Kidney epithelial cell (primary cell): ENCODE results near the gene APMAP. TPM values are rescaled to one million over a fixed set of nuclear protein-coding genes. Genes with fewer than 3 reads are reported as not detected.

ENCODE experiments used
- DNase-seq: peaks from one replicate; pipeline ENCODE4 v3.0.0-alpha.2; 2010; ENCODE audit warnings: low read depth
- H3K27me3 ChIP-seq: 2 replicates; pipeline ENCODE4 v1.6.0; 2011; ENCODE audit warnings: low read length; ENCODE audit not compliant: control insufficient read depth, insufficient read depth
- H3K36me3 ChIP-seq: 2 replicates; pipeline ENCODE4 v1.5.1; 2011; ENCODE audit warnings: low read length; ENCODE audit not compliant: control insufficient read depth, insufficient read depth
- H3K4me3 ChIP-seq: 2 replicates; pipeline ENCODE4 v1.5.1; 2011; ENCODE audit warnings: low read depth, mild to moderate bottlenecking, control low read depth, low read length
- total RNA-seq: library from RNA; depleted of rRNA; stranded (reverse); fragments of >200 nt; gene quantifications from 2 replicates; pipeline ENCODE4 v1.2.3, GENCODE V29; 2015
- TF ChIP-seq, protein P1 (sequence below): IDR thresholded peaks from 2 replicates; pipeline ENCODE4 v1.5.1; 2011; ENCODE audit warnings: mild to moderate bottlenecking, moderate library complexity, low read length, control low read depth, inconsistent platforms; ENCODE audit not compliant: insufficient read depth, poor library complexity, severe bottlenecking

The APMAP gene
- total RNA-seq, 1 donor from 2014 or later, result 98.8 TPM

DNA sequence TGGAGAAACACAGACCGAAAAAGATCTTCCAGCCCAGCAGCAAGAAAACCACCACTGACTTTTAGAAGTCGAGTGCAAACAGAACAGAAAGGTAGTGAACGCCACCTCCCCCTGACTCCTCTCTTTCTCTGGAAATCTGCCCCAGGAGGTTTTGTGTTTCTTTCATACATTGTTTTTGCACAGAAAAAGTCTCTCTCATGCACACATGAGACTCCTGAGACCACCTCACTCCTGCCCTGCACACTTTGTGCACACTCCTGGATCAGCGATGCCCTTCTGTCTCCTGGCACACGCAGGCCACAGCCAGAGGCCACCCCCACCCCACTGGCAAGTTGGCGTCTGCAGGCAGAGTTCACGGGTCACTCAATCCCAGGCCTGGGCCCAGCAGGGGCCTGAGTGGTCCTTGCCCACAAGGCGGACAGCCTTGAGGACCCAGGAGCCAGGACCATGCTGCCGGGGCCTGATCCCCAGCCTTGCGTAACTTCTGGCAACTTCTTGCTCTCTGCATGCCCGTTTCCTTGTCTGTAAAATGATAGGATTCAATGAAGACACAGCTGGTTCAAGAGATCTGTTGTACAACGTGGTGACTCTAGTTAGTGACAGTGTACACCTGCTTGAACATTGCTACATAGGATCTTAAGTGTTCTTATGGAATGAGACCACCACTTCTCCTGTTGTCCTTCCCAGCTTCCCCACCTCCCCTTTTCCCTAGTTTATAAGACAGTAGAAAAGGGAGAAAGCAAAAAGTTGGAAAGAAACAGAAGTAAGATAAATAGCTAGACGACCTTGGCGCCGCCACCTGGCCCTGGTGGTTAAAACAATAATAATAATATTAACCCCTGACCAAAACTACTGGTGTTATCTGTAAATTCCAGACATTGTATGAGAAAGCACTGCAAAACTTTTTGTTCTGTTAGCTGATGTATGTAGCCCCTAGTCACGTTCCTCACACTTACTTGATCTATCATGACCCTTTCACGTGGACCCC is 73.7 kb downstream of the APMAP start:
- Histone ChIP-seq H3K27me3 (no peaks in the 10 kb centered on the region), H3K36me3 (no peaks in the 10 kb centered on the region), H3K4me3 (no peak overlapping the region)
- no peak for DNase-seq
- TF ChIP-seq, protein P1, sequence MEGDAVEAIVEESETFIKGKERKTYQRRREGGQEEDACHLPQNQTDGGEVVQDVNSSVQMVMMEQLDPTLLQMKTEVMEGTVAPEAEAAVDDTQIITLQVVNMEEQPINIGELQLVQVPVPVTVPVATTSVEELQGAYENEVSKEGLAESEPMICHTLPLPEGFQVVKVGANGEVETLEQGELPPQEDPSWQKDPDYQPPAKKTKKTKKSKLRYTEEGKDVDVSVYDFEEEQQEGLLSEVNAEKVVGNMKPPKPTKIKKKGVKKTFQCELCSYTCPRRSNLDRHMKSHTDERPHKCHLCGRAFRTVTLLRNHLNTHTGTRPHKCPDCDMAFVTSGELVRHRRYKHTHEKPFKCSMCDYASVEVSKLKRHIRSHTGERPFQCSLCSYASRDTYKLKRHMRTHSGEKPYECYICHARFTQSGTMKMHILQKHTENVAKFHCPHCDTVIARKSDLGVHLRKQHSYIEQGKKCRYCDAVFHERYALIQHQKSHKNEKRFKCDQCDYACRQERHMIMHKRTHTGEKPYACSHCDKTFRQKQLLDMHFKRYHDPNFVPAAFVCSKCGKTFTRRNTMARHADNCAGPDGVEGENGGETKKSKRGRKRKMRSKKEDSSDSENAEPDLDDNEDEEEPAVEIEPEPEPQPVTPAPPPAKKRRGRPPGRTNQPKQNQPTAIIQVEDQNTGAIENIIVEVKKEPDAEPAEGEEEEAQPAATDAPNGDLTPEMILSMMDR, result no peak

DNA sequence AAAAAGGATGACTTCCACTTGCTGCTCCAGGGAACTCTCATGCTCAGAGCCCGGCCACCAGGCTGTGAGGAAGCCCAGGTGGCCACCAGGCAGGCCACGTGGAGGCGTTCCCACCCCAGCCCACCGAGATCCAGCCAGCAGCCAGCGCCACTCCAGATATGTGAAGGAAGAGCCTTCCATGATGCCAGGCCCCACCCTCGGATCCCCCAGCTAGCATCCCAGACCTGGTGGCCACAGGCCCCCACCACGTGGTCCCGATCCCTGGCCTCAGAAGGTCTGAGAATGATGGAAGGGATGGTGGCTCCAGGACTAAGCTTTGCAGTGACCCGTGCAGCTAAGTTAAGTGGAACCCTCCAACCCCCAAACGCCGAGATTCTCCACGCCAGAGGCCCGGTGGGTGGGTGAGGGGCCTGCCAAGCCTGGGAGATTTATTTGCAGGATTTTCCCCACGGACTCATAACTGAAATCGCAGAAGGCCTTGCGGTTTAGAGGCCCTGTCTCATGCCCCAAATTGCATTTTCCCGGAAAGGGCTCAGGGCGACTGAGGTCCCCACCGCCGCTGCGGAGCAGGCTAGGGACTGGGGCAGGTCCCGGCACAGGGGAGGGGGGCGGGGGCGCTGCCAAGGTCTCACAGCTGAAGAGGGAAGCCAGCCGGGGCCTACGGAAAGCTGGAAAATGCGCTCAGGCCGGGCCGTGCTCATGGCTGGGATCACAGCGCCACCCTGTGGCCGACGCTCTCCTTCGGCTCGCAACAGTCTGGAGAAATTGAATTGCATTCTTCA is 74.6 kb downstream of the APMAP start:
- H3K4me3 ChIP-seq, result no peak overlapping the region
- TF ChIP-seq, protein P1, result peak; percentile 86
- peak; percentile 5 for DNase-seq
- H3K36me3 ChIP-seq, result no peaks in the 10 kb centered on the region
- H3K27me3 ChIP-seq, result no peaks in the 10 kb centered on the region

DNA sequence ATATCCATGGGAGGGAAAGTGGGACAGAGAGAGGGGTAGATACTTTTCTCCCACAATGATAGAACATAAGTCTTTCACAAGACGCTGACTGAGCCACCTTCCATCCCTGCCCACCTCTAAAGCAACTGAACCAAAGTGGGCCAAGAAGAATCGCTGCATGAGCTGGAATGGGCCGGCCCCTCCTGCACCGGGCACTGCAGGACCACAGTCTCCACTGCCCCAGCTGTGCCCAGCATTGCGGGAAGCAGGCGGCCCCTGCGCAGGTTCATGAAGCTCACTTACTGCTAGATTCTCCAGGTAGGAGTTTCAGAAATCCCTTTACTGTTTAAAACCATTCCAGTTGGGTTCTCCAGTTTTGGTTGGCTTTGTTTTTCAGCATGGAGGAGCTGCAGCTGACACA is 75.5 kb downstream of the APMAP start:
- TF ChIP-seq, protein P1, result no peak
- Histone ChIP-seq H3K36me3 (no peaks in the 10 kb centered on the region), H3K4me3 (no peak overlapping the region), H3K27me3 (no peaks in the 10 kb centered on the region)
- DNase-seq, result no peak

DNA sequence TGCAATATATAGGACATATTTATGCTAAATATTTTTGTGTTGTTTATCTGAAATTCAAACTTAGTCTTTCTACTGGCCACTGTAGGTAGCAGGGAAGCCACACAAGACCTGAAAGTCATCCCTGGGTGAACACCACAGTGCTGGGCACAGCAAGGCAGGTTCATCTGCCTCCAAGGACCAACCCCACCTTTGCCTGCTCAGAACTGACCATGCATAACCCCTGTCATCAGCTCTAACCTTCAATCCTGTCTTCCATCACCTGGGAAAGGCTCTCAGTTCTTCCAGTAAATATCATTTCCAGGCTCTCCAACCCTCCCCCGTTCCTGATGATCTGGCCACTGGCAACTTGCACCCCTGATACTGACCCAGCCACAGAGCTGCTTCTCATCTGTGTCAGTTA is 76.1 kb downstream of the APMAP start:
- Histone ChIP-seq H3K27me3 (no peaks in the 10 kb centered on the region), H3K4me3 (no peak overlapping the region), H3K36me3 (no peaks in the 10 kb centered on the region)
- TF ChIP-seq, protein P1, result no peak
- no peak for DNase-seq

DNA sequence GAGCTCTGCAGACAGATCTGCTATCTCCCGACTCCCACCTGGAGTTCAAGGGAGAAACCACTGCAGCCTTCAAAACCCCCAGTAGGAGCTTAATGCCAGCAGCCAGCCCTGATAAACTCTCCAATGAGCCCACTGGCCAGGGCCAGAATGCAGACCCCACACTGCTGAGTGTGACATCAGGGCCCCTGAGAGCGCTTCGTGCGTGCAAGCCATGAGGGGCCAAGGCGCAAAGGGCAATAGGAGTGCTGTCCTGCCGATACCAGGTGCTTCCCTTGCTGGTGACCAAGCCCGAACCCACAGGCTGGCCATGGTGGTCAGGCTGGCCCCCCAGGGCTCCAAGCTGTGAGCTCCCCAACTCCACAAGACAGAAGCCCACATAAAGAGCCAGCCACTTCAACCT is 76.7 kb downstream of the APMAP start:
- no peaks in the 10 kb centered on the region for H3K27me3 ChIP-seq

More for the DNA sequence above, 76.7 kb downstream of the APMAP start:
- Histone ChIP-seq H3K36me3 (no peaks in the 10 kb centered on the region), H3K4me3 (no peak overlapping the region)
- TF ChIP-seq, protein P1, result no peak
- DNase-seq, result no peak
